WTC11 (cell line): ENCODE data around the gene SLC28A1. TPM values are rescaled to one million over a fixed set of nuclear protein-coding genes. Genes with fewer than 3 reads are reported as not detected.

Experiments used
- ATAC-seq: fragments of 200-7000 bp; cut with Tn5 transposase; 2 replicates; pipeline ENCODE4 v1.10.0; 2021; ENCODE audit warnings: mild to moderate bottlenecking, moderate library complexity
- CTCF ChIA-PET: fragments of 300-600 bp; sonication (Branson Sonifier 250); formaldehyde crosslinking; loops from one replicate; lab custom pipeline; 2021; ENCODE audit warnings: antibody characterized with exemption; lab: Charles Lee
- POLR2A ChIA-PET: fragments of 350-600 bp; sonication (Branson Sonifier 250); formaldehyde crosslinking; loops from one replicate; lab custom pipeline; 2021; ENCODE audit warnings: antibody characterized with exemption; lab: Charles Lee
- DNase-seq: peaks from one replicate; pipeline ENCODE4 v3.0.0; 2021; ENCODE audit warnings: low spot score
- H3K27ac Mint-ChIP-seq: 2 replicates; pipeline ENCODE4 v1.8.0; 2021; ENCODE audit warnings: mixed read lengths
- H3K27me3 Mint-ChIP-seq: 2 replicates; pipeline ENCODE4 v1.8.0; 2021; ENCODE audit warnings: low read depth, mild to moderate bottlenecking, moderate library complexity, mixed read lengths
- H3K36me3 Mint-ChIP-seq: 2 replicates; pipeline ENCODE4 v1.8.0; 2021; ENCODE audit warnings: mixed read lengths
- H3K4me1 Mint-ChIP-seq: 2 replicates; pipeline ENCODE4 v1.8.0; 2022; ENCODE audit warnings: mixed read lengths
- H3K4me3 Mint-ChIP-seq: 2 replicates; pipeline ENCODE4 v1.8.0; 2021; ENCODE audit warnings: mild to moderate bottlenecking, moderate library complexity, mixed read lengths
- H3K9me3 Mint-ChIP-seq: 2 replicates; pipeline ENCODE4 v1.8.0; 2021; ENCODE audit warnings: mixed read lengths
- ATF1 ChIP-seq: sonication (generic); formaldehyde crosslinking; IDR thresholded peaks from 2 replicates; pipeline ENCODE4 v1.8.1; 2023; ENCODE audit warnings: mild to moderate bottlenecking, moderate library complexity, missing genetic modification reagents
- CBFB ChIP-seq: sonication (generic); formaldehyde crosslinking; IDR thresholded peaks from 2 replicates; pipeline ENCODE4 v1.8.1; 2022; ENCODE audit warnings: mild to moderate bottlenecking, low read depth, missing genetic modification reagents
- ESRRA ChIP-seq: sonication (generic); formaldehyde crosslinking; IDR thresholded peaks from 2 replicates; pipeline ENCODE4 v1.8.1; 2022; ENCODE audit warnings: mild to moderate bottlenecking, missing genetic modification reagents, borderline replicate concordance
- GABPB1 ChIP-seq: sonication (generic); formaldehyde crosslinking; IDR thresholded peaks from 2 replicates; pipeline ENCODE4 v1.8.1; 2023; ENCODE audit warnings: mild to moderate bottlenecking, missing genetic modification reagents
- GTF2I ChIP-seq: fragments of 250-450 bp; sonication (Bioruptor Pico); conservative IDR thresholded peaks from 2 replicates; pipeline ENCODE4 v1.4.0; 2021; ENCODE audit warnings: mild to moderate bottlenecking
- JUN ChIP-seq: sonication (generic); formaldehyde crosslinking; IDR thresholded peaks from 2 replicates; pipeline ENCODE4 v1.8.0; 2023; ENCODE audit warnings: mild to moderate bottlenecking, missing genetic modification reagents
- SMAD4 ChIP-seq: sonication (generic); formaldehyde crosslinking; IDR thresholded peaks from 2 replicates; pipeline ENCODE4 v1.8.0; 2022; ENCODE audit warnings: mild to moderate bottlenecking, missing genetic modification reagents
- ZNF423 ChIP-seq: fragments of 250-450 bp; sonication (Bioruptor Pico); IDR thresholded peaks from 2 replicates; pipeline ENCODE4 v2.1.2; 2022; ENCODE audit warnings: mild to moderate bottlenecking, moderate library complexity
- total RNA-seq: library from RNA; stranded (reverse); gene quantifications from 3 replicates; pipeline ENCODE4 v1.2.3, GENCODE V29; 2021
- TF ChIP-seq, protein P1 (sequence below): fragments of 250-450 bp; sonication (Bioruptor Pico); IDR thresholded peaks from 2 replicates; pipeline ENCODE4 v1.9.0; 2021; ENCODE audit warnings: mild to moderate bottlenecking, borderline replicate concordance
- TF ChIP-seq, protein P2 (sequence below): fragments of 250-450 bp; sonication (Bioruptor Pico); IDR thresholded peaks from 2 replicates; pipeline ENCODE4 v2.1.2; 2022; ENCODE audit warnings: mild to moderate bottlenecking, moderate library complexity
- TF ChIP-seq, protein P3 (sequence below): sonication (generic); formaldehyde crosslinking; IDR thresholded peaks from 2 replicates; pipeline ENCODE4 v1.8.1; 2023; ENCODE audit warnings: mild to moderate bottlenecking, missing genetic modification reagents
- TF ChIP-seq, protein P4 (sequence below): fragments of 250-450 bp; sonication (Bioruptor Pico); conservative IDR thresholded peaks from 2 replicates; pipeline ENCODE4 v1.9.0; 2021; ENCODE audit warnings: mild to moderate bottlenecking
- TF ChIP-seq, protein P5 (sequence below): sonication (generic); formaldehyde crosslinking; IDR thresholded peaks from 2 replicates; pipeline ENCODE4 v1.8.1; 2022; ENCODE audit warnings: low read depth, missing genetic modification reagents, borderline replicate concordance

SLC28A1 gene
- total RNA-seq, 1 experiment from 2014 or later: not detected

DNA sequence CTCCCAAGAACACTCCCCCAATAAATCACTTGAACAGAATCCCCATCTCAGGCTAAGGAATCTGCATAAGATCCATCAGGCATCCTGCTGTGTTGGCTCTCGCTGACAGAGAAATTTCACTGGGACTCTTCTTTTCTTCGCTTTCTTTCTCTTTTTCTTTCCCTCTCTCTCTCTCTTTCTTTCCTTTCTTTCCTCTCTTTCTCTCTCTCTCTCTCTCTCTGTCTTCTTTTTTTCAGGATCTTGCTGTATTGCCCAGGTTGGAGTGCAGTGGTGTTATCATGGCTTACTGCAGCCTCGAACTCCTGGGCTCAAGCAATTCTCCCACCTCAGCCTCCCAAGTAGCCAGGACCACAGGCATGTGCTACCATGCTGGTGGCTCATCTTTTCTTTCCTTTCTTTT is 4.5 kb upstream of the SLC28A1 start:
- peaks cover 15% of the 10 kb centered on the region for H3K4me1 Mint-ChIP-seq

More for the DNA sequence above, 4.5 kb upstream of the SLC28A1 start:
- ATAC-seq: no peak
- TF ChIP-seq CBFB: no peak
- TF ChIP-seq, protein P1, sequence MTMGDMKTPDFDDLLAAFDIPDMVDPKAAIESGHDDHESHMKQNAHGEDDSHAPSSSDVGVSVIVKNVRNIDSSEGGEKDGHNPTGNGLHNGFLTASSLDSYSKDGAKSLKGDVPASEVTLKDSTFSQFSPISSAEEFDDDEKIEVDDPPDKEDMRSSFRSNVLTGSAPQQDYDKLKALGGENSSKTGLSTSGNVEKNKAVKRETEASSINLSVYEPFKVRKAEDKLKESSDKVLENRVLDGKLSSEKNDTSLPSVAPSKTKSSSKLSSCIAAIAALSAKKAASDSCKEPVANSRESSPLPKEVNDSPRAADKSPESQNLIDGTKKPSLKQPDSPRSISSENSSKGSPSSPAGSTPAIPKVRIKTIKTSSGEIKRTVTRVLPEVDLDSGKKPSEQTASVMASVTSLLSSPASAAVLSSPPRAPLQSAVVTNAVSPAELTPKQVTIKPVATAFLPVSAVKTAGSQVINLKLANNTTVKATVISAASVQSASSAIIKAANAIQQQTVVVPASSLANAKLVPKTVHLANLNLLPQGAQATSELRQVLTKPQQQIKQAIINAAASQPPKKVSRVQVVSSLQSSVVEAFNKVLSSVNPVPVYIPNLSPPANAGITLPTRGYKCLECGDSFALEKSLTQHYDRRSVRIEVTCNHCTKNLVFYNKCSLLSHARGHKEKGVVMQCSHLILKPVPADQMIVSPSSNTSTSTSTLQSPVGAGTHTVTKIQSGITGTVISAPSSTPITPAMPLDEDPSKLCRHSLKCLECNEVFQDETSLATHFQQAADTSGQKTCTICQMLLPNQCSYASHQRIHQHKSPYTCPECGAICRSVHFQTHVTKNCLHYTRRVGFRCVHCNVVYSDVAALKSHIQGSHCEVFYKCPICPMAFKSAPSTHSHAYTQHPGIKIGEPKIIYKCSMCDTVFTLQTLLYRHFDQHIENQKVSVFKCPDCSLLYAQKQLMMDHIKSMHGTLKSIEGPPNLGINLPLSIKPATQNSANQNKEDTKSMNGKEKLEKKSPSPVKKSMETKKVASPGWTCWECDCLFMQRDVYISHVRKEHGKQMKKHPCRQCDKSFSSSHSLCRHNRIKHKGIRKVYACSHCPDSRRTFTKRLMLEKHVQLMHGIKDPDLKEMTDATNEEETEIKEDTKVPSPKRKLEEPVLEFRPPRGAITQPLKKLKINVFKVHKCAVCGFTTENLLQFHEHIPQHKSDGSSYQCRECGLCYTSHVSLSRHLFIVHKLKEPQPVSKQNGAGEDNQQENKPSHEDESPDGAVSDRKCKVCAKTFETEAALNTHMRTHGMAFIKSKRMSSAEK (CRISPR knock-in tag): no peak
- TF ChIP-seq ZNF423: no peak
- TF ChIP-seq, protein P2, sequence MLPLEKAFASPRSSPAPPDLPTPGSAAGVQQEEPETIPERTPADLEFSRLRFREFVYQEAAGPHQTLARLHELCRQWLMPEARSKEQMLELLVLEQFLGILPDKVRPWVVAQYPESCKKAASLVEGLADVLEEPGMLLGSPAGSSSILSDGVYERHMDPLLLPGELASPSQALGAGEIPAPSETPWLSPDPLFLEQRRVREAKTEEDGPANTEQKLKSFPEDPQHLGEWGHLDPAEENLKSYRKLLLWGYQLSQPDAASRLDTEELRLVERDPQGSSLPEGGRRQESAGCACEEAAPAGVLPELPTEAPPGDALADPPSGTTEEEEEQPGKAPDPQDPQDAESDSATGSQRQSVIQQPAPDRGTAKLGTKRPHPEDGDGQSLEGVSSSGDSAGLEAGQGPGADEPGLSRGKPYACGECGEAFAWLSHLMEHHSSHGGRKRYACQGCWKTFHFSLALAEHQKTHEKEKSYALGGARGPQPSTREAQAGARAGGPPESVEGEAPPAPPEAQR (CRISPR knock-in tag): no peak
- no peak for TF ChIP-seq GTF2I (CRISPR knock-in tag)
- TF ChIP-seq, protein P3, sequence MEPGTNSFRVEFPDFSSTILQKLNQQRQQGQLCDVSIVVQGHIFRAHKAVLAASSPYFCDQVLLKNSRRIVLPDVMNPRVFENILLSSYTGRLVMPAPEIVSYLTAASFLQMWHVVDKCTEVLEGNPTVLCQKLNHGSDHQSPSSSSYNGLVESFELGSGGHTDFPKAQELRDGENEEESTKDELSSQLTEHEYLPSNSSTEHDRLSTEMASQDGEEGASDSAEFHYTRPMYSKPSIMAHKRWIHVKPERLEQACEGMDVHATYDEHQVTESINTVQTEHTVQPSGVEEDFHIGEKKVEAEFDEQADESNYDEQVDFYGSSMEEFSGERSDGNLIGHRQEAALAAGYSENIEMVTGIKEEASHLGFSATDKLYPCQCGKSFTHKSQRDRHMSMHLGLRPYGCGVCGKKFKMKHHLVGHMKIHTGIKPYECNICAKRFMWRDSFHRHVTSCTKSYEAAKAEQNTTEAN (CRISPR knock-in tag): no peak
- TF ChIP-seq, protein P4, sequence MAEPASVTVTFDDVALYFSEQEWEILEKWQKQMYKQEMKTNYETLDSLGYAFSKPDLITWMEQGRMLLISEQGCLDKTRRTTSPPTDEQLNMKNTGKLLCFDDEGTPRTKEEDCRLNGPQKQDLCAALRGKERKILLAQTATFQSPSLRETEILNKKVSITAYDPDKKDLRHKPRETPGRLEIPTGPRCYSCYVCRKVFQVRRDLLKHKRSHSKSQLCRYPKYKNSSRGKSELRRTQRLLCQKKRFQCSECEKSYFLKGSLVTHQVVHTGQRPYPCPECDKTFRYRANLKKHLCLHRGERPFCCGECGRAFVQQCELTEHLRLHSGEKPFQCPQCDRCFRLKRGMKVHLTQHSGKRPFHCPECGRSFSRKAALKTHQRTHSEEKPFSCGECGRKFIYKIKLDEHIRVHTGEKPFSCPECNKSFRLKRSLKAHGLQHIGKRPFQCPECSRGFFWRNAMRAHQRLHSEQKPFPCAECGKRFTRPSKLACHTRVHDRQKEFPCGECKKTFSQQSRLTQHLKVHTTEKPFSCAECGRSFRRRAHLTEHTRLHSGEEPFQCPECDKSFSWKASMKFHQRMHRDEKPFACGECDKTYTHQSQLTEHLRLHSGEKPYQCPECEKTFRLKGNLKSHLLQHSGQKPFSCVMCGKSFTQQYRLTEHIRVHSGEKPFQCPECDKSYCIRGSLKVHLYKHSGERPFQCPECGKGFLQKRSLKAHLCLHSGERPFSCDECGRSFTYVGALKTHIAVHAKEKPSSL (CRISPR knock-in tag): no peak
- no peak for TF ChIP-seq ESRRA (CRISPR knock-in tag)
- no peak for TF ChIP-seq JUN (CRISPR knock-in tag)
- TF ChIP-seq, protein P5, sequence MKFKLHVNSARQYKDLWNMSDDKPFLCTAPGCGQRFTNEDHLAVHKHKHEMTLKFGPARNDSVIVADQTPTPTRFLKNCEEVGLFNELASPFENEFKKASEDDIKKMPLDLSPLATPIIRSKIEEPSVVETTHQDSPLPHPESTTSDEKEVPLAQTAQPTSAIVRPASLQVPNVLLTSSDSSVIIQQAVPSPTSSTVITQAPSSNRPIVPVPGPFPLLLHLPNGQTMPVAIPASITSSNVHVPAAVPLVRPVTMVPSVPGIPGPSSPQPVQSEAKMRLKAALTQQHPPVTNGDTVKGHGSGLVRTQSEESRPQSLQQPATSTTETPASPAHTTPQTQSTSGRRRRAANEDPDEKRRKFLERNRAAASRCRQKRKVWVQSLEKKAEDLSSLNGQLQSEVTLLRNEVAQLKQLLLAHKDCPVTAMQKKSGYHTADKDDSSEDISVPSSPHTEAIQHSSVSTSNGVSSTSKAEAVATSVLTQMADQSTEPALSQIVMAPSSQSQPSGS: no peak
- TF ChIP-seq SMAD4 (CRISPR knock-in tag): no peak
- TF ChIP-seq GABPB1 (CRISPR knock-in tag): no peak
- no peak for TF ChIP-seq ATF1
- TF ChIP-seq, all 79 proteins: peak for 0
- Mint-ChIP-seq H3K9me3 (no peaks in the 10 kb centered on the region), H3K4me3 (no peak overlapping the region), H3K36me3 (no peaks in the 10 kb centered on the region), H3K27ac (no peak overlapping the region), H3K27me3 (no peaks in the 10 kb centered on the region)
- no peak for DNase-seq
- ChIA-PET POLR2A (interaction anchor here (1.6 kb wide), 1 partner anchor 48 kb away, joined by 4 read pairs; no protein-coding TSS in a partner anchor), CTCF (no interaction called here)
